Transverse colon (tissue), 4 donors: ENCODE results near the gene PIK3C2G. TPM values are rescaled to one million over a fixed set of nuclear protein-coding genes. Genes with fewer than 3 reads are reported as not detected.

ENCODE experiments used
- DNase-seq: peaks from one replicate; pipeline ENCODE4 v3.0.0-alpha.2; 2019
- H3K27ac ChIP-seq, 4 donors: fragments of 200-600 bp; sonication (generic); 2 replicates each; pipeline ENCODE4 v1.5.1; 2016 to 2018; ENCODE audit warnings: inconsistent platforms in 4 of 4
- H3K27me3 ChIP-seq: fragments of 200-600 bp; sonication (generic); 2 replicates; pipeline ENCODE4 v1.5.1; 2017; ENCODE audit warnings: inconsistent platforms
- H3K36me3 ChIP-seq, 4 donors: fragments of 200-600 bp; sonication (generic); 2 replicates each; pipeline ENCODE4 v1.5.1; 2017 to 2019; ENCODE audit warnings: inconsistent platforms in 4 of 4
- H3K4me1 ChIP-seq, 4 donors: fragments of 200-600 bp; sonication (generic); 2 replicates each; pipeline ENCODE4 v1.5.1; 2017 to 2020; ENCODE audit warnings: inconsistent platforms in 4 of 4
- H3K4me3 ChIP-seq, 4 donors: fragments of 200-600 bp; sonication (generic); 1 replicate in 1 of 4; 2 replicates in 3 of 4; pipeline versions ENCODE4 v1.5.1 to v1.6.1; 2017 to 2019; ENCODE audit warnings: inconsistent platforms in 4 of 4
- H3K9me3 ChIP-seq, 2 donors: fragments of 200-600 bp; sonication (generic); 2 replicates each; pipeline ENCODE4 v1.5.1; 2017 to 2019; ENCODE audit warnings: inconsistent platforms in 2 of 2
- EP300 ChIP-seq: sonication (generic); formaldehyde crosslinking; IDR thresholded peaks from one replicate; pipeline ENCODE4 v1.6.1; 2017; ENCODE audit warnings: antibody characterized with exemption, low read depth
- POLR2A ChIP-seq: fragments of 450-650 bp; IDR thresholded peaks from one replicate; pipeline ENCODE4 v1.6.1; 2016; ENCODE audit warnings: antibody characterized with exemption, mild to moderate bottlenecking, moderate library complexity
- POLR2AphosphoS5 ChIP-seq, 3 donors: sonication (generic); formaldehyde crosslinking; IDR thresholded peaks; one replicate each; pipeline ENCODE4 v1.6.1; 2016; ENCODE audit warnings: antibody characterized with exemption in 3 of 3
- WGBS, 2 donors: methylation state at CpG; one replicate each; pipeline ENCODE4 v1.1.5; 2018; ENCODE audit warnings: low coverage in 1 of 2; 5-methylcytosine and 5-hydroxymethylcytosine counted together
- in situ Hi-C, 4 donors: fragments of 200-750 bp; cut with MboI; loops; one replicate each; pipeline versions ENCODE4 v1.15.0 to v1.15.1; 2017; ENCODE audit warnings: low sequenced_read_pairs in 3 of 4, low pct_ligation_motif_present in 1 of 4, low pct_unique_long_range_greater_than_20kb in 1 of 4
- intact Hi-C: fragments of 100-400 bp; cut with DNase I; formaldehyde crosslinking; loops from one replicate; pipeline ENCODE4 v1.15.1; 2023; ENCODE audit warnings: low total_unique reads
- total RNA-seq, 4 donors: library from RNA; depleted of rRNA; stranded (reverse); fragments of >200 nt; gene quantifications; one replicate each; pipeline ENCODE4 v1.1.0, GENCODE V29; 2016
- TF ChIP-seq, protein P1 (sequence below), 5 experiments: fragments of 200-600 bp in 3 of 5; fragments of 450-650 bp in 2 of 5; sonication (generic) in 3 of 5; IDR thresholded peaks; 1 replicate in 2 of 5; 2 replicates in 3 of 5; pipeline ENCODE4 v1.5.1; 2016 to 2017; ENCODE audit warnings: antibody characterized with exemption in 5 of 5, inconsistent platforms in 3 of 5, mild to moderate bottlenecking in 2 of 5, moderate library complexity in 1 of 5

Gene PIK3C2G
- total RNA-seq, 4 donors from 2014 or later, result 0.32 to 2.7 (median 1.1) TPM

DNA sequence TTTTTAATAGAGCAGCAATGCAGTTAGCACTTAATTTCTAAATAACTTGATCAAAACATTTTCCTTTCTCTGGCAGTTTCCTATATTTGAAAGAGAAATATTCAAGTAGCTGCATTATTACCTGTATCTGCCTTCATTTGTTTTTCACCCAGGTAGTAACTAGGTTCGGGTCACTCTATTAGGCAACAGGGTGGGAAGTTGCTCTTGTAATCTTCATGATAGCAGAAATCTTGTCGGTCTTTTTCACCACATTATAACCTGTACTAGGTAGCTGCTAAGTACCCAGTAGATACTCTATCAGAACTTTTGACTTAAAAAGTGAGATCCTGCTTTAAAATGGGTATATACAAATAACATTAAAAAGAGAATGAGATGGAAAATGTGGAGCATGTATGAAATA, 2.4 kb upstream of the PIK3C2G start:
- Histone ChIP-seq H3K9me3 (no peaks in the 10 kb centered on the region), H3K4me1 (no peaks in the 10 kb centered on the region), H3K27me3 (no peaks in the 10 kb centered on the region), H3K36me3 (no peaks in the 10 kb centered on the region), H3K27ac (no peak overlapping the region), H3K4me3 (no peak overlapping the region)
- TF ChIP-seq EP300, result no peak
- TF ChIP-seq, protein P1, sequence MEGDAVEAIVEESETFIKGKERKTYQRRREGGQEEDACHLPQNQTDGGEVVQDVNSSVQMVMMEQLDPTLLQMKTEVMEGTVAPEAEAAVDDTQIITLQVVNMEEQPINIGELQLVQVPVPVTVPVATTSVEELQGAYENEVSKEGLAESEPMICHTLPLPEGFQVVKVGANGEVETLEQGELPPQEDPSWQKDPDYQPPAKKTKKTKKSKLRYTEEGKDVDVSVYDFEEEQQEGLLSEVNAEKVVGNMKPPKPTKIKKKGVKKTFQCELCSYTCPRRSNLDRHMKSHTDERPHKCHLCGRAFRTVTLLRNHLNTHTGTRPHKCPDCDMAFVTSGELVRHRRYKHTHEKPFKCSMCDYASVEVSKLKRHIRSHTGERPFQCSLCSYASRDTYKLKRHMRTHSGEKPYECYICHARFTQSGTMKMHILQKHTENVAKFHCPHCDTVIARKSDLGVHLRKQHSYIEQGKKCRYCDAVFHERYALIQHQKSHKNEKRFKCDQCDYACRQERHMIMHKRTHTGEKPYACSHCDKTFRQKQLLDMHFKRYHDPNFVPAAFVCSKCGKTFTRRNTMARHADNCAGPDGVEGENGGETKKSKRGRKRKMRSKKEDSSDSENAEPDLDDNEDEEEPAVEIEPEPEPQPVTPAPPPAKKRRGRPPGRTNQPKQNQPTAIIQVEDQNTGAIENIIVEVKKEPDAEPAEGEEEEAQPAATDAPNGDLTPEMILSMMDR (IDR thresholded peaks at IDR 0.05), result no peak
- no peak for TF ChIP-seq POLR2A
- no peak for TF ChIP-seq POLR2AphosphoS5 (IDR thresholded peaks at IDR 0.05)
- 80 to 82% methylated on average over 2 of the region's 2 CpGs for WGBS, 2 donors
- in situ Hi-C loops, result loop anchor here in 2 of 4 donors (25.0 kb wide), 1 partner anchor 928 kb away; no protein-coding TSS in a partner anchor
- intact Hi-C loops, result no loop called here
- no peak for DNase-seq

DNA sequence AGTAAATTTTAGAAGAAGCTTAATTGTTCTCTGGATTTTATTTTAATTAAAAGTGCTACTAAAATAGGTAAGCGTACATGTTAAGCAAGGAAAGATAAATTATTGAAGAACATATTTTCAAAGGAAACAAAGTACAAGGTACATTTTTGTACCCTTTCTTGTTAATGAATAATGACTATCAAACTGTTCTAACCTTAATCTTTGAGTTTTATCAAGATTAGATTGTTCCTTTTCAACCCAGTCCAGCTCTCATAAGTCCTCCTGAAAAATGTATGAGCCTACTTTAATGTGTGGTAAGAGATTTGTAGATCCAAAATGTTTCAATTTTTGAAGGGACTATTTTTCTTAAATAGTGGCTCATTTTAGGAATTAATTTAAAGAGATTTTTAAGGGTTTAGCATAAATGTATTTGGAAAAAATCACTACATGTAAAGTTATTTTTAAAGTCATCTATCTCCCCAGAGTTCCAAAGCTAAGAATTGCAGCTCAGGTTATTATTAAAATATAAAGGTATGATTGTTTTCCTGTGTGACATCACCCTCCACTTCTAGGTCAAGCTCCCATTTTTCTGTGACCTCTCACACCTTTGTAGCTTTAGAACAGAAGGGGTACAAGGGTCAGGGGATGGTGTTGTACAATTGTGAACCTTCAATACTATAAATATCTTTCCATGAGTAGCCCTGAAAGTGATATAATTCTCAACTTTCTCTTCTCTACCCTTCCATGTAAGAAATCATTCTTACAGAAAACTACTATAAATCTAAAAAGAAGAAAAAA, 1.2 kb upstream of the PIK3C2G start:
- intact Hi-C loops, result no loop called here
- in situ Hi-C loops, result loop anchor here in 2 of 4 donors (25.0 kb wide), 1 partner anchor 927 kb away; no protein-coding TSS in a partner anchor

DNA sequence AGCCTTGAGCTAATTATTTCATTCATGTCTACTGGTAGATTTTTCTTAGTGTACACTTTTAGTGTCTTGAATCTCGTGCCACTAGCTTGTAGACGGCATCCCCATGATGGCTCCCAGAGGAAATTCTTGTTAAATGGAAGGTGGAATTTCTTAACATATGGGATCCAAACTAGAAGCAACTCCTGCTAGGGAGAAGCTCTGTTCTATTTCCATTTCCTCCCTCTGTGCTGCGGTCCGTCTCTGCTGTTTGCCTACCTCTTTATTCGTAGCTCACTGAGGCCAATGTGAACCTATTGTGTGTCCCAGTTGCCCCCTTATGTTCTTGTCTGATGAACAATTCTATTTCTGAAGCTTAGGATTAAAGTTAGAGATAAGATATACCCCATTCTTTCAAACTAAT, 588 bp downstream of the PIK3C2G start:
- no peak for DNase-seq
- WGBS, 2 donors, result 91 to 93% methylated on average over 5 of the region's 5 CpGs
- no peak overlapping the region for H3K27ac ChIP-seq
- no peaks in the 10 kb centered on the region for H3K4me1 ChIP-seq
- no peak overlapping the region for H3K4me3 ChIP-seq
- no peaks in the 10 kb centered on the region for H3K36me3 ChIP-seq
- TF ChIP-seq, protein P1 (IDR thresholded peaks at IDR 0.05), result no peak
- TF ChIP-seq POLR2A, result no peak
- TF ChIP-seq POLR2AphosphoS5 (IDR thresholded peaks at IDR 0.05), result no peak
- no peak for TF ChIP-seq EP300
- no peaks in the 10 kb centered on the region for H3K27me3 ChIP-seq
- in situ Hi-C loops (loop anchor here in 2 of 4 donors (25.0 kb wide), 1 partner anchor 925 kb away; no protein-coding TSS in a partner anchor), intact Hi-C loops (no loop called here)
- no peaks in the 10 kb centered on the region for H3K9me3 ChIP-seq

More for the DNA sequence above, 1.2 kb upstream of the PIK3C2G start:
- TF ChIP-seq POLR2AphosphoS5 (IDR thresholded peaks at IDR 0.05) (no peak), POLR2A (no peak), EP300 (no peak)
- TF ChIP-seq, protein P1 (IDR thresholded peaks at IDR 0.05), result no peak
- Histone ChIP-seq H3K27ac (no peak overlapping the region), H3K27me3 (no peaks in the 10 kb centered on the region), H3K9me3 (no peaks in the 10 kb centered on the region), H3K36me3 (no peaks in the 10 kb centered on the region), H3K4me1 (no peaks in the 10 kb centered on the region), H3K4me3 (no peak overlapping the region)
- 80 to 88% methylated on average over 1 of the region's 1 CpG for WGBS, 2 donors
- no peak for DNase-seq

DNA sequence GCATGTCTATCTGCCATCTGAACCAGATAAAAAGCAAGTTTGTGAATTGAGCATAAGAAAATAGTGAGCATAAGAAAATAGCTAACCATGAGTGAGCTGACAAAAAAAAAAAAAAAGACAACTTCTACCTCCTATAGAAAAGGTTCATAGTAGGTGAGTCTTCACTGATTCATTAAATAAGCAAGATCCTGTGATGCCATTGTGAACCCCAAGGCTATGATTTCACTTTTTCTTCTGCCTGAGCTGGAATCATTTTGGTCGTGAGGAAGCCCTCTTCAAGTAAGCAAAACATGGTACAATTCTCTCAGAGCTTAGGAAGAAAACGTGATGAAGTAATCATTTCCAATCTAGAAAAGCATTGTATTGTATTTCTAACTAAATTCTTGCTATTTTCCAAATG, 1.2 kb downstream of the PIK3C2G start:
- no peak overlapping the region for H3K27ac ChIP-seq
- in situ Hi-C loops (loop anchor here in 2 of 4 donors (25.0 kb wide), 1 partner anchor 925 kb away; no protein-coding TSS in a partner anchor), intact Hi-C loops (no loop called here)
- H3K4me1 ChIP-seq, result no peaks in the 10 kb centered on the region
- TF ChIP-seq POLR2A (no peak), POLR2AphosphoS5 (IDR thresholded peaks at IDR 0.05) (no peak), EP300 (no peak)
- TF ChIP-seq, protein P1 (IDR thresholded peaks at IDR 0.05), result no peak
- no peaks in the 10 kb centered on the region for H3K27me3 ChIP-seq
- no peak overlapping the region for H3K4me3 ChIP-seq
- H3K9me3 ChIP-seq, result no peaks in the 10 kb centered on the region
- DNase-seq, result no peak
- no peaks in the 10 kb centered on the region for H3K36me3 ChIP-seq
- WGBS, 2 donors, result 66 to 72% methylated on average over 2 of the region's 2 CpGs
